PFSK-1 (cell line): ENCODE measurements around the gene LMOD1.

Experiments used
- POLR2AphosphoS5 ChIP-seq: IDR thresholded peaks from 2 replicates; pipeline ENCODE4 v1.6.1; 2012; ENCODE audit warnings: low read depth, mild to moderate bottlenecking, control low read depth, low read length, moderate library complexity
- SIN3A ChIP-seq: IDR thresholded peaks from 2 replicates; pipeline ENCODE4 v1.6.1; 2012; ENCODE audit warnings: mild to moderate bottlenecking, low read length, moderate library complexity, borderline replicate concordance; ENCODE audit not compliant: insufficient read depth
- TAF1 ChIP-seq: IDR thresholded peaks from 2 replicates; pipeline ENCODE4 v1.6.1; 2012; ENCODE audit warnings: low read length, control low read depth, borderline replicate concordance; ENCODE audit not compliant: insufficient read depth

DNA sequence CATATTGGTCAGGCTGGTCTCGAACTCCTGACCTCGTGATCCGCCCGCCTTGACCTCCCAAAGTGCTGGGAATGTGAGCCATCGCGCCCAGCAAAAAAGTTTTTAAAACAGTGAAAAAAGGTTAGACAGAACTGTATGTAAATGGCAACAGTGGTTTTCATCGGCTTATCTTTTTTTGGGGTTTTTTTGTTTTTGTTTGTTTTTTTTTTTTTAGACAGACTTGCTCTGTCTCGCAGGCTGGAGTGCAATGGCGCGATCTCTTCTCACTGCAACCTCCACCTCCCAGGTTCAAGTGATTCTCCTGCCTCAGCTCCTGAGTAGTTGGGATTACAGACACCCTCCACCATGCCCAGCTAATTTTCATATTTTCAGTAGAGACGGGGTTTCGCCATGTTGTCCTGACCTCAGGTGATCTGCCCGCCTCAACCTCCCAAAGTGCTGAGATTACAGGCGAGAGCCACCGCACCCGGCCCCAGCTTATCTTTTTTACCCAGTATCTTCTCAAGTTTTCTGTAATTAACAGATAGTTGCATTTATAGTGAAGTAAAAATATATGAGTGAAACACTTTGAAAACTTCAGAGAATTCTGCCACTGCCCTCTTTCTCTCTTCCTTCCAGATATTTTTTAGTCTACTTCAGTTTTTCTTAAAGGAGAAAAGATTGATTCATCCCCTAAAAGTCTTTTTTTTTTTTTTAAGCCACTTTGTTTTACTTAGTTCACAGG is 22.0 kb upstream of the LMOD1 start:
- TF ChIP-seq POLR2AphosphoS5 (no peak), TAF1 (no peak), SIN3A (no peak)
